NCI-H2107 treated with DMSO at 0.1 percent for 48 hours (cell line): Measurements from ENCODE around the gene OPA1.

Experiments
- DNase-seq: peaks from one replicate; lab custom pipeline; 2025; ENCODE audit not compliant: unreplicated experiment; lab: John Stamatoyannopoulos, UW

OPA1 gene

GRCh38 chr3:193704431-193704830 lies 111.4 kb downstream of the OPA1 start:
- no peak for DNase-seq

- no peak for DNase-seq
Measured at GRCh38 chr3:193708270-193708669, 115.3 kb downstream of the OPA1 start.

GRCh38 chr3:193710286-193711165 lies 117.5 kb downstream of the OPA1 start:
- no peak for DNase-seq

GRCh38 chr3:193711166-193711485 lies 118.1 kb downstream of the OPA1 start:
- no peak for DNase-seq

- no peak for DNase-seq
Measured at GRCh38 chr3:193711523-193711963, 118.5 kb downstream of the OPA1 start.

GRCh38 chr3:193711964-193712598 lies 119.1 kb downstream of the OPA1 start:
- DNase-seq, result no peak

GRCh38 chr3:193712938-193713337 lies 119.9 kb downstream of the OPA1 start:
- no peak for DNase-seq

- no peak for DNase-seq
Measured at GRCh38 chr3:193714523-193715137, 121.6 kb downstream of the OPA1 start.

- DNase-seq, result no peak
Measured at GRCh38 chr3:193716150-193716549, 123.1 kb downstream of the OPA1 start.

- DNase-seq, result no peak
Measured at GRCh38 chr3:193719735-193720134, 126.7 kb downstream of the OPA1 start.

GRCh38 chr3:193720169-193720568 lies 127.2 kb downstream of the OPA1 start:
- no peak for DNase-seq

GRCh38 chr3:193722566-193722965 lies 129.6 kb downstream of the OPA1 start:
- DNase-seq, result no peak

GRCh38 chr3:193727089-193727488 lies 134.1 kb downstream of the OPA1 start:
- DNase-seq, result no peak

GRCh38 chr3:193728429-193729087 lies 135.6 kb downstream of the OPA1 start:
- no peak for DNase-seq

- DNase-seq, result no peak
Measured at GRCh38 chr3:193729088-193729465, 136.1 kb downstream of the OPA1 start.

- no peak for DNase-seq
Measured at GRCh38 chr3:193729601-193730000, 136.6 kb downstream of the OPA1 start.

GRCh38 chr3:193730511-193730910 lies 137.5 kb downstream of the OPA1 start:
- no peak for DNase-seq

GRCh38 chr3:193730976-193731375 lies 138.0 kb downstream of the OPA1 start:
- no peak for DNase-seq

GRCh38 chr3:193731656-193732055 lies 138.6 kb downstream of the OPA1 start:
- DNase-seq, result no peak

- DNase-seq, result no peak
Measured at GRCh38 chr3:193732391-193732790, 139.4 kb downstream of the OPA1 start.

GRCh38 chr3:193732827-193733226 lies 139.8 kb downstream of the OPA1 start:
- DNase-seq, result no peak
